ENCODE data around the gene ABCA4.
"Not testable (repeated sequence)": the region's sequence is repeated elsewhere in the genome, so short reads cannot be mapped to it uniquely, and the experiment has no call there.

Gene ABCA4

DNA sequence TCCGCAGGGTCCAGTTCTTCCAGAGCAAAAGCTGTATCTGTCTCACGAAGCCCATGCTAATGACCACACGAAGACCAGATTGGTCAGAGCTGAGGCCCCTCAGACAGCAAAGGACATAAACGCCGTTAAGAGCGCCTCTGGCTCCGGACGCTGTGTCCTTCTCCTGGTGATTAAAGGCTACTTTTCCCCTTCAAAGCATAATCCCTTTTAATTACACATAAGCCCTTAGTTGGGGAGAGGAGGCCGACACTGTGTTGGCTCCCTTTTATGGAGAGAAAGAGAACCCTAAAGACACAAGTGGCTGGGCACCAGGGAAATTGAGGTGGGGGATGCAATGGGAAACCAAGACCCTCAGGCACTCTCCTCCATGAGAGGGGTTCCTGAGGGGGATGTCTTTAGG is at the start of gene ABCA4:
Gene ABCA4, minus strand, starts transcription at position 158 of the 400 bp plus-strand sequence. Its CDS starts 103 bp downstream, at position 55.
- no peak for DNase-seq

DNA sequence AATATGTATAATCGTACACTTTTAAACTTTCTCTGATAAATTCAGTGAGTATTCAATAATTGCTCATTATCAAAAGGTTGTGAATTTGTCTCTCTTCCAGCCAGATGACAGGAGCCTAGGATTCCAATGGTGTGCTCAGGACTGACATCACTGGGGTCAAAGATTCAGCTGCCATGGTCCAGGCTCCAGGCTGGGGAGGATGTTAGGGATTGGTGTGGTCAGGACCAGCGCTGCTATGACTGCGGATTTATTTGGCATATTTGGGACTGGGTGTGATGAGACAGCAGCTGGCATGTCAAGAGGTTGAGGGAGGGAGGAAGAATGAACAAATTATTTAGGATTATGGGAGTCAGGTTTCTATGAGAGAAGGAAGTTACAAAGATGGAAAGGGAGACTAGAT is 48.2 kb upstream of the ABCA4 start:
- DNase-seq: no peak

DNA sequence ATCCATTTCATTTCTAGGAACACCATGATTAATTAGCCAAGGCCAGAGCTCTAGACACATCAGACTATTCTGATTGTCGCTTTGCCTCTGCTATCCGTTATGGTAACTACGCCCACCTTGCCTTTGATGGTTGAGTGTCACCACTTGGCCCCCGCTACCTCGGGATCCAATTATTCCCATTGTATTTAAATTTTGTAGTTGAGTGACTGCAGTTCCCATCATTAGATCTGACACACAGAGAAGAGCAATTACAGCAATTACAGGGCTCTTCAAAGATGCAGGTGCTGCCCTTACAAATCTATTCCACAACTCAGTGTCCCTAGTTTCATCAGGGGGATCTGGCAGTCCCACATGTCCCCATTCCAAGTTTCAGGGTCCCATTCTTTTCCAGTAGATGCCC is 44.9 kb upstream of the ABCA4 start:
- DNase-seq: no peak

DNA sequence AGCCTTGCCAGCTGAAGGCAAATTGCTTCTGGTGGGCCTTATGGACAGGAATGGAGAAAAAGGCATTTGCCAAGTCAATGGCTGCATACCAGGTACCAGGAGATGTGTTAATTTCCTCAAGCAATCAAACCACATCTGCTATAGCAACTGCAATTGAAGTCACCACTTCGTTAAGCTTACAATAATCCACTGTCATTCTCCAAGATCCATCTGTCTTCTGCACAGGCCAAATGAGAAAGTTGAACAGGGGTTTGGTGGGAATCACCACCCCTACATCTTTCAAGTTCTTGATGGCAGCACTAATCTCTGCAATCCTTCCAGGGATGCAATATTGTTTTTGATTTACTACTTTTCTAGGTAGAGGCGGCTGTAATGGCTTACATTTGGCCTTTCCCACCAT is 43.9 kb upstream of the ABCA4 start:
- not testable (repeated sequence) for DNase-seq

DNA sequence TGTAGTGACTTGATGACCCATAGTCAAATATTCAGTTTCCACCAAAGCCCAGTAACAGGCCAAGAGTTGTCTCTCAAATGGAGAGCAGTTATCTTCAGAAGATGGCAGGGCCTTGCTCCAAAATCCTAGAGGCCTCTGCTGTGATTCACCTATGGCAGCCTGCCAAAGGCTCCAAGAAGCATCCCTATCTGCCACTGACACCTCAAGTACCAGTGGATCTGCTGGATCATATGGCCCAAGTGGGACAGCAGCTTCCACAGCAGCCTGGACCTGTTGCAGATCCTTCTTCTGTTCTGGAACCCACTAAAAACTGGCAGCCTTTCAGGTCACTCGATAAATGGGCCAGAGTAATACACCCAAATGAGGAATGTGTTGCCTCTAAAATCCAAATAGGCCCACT is 43.2 kb upstream of the ABCA4 start:
- DNase-seq: not testable (repeated sequence)

DNA sequence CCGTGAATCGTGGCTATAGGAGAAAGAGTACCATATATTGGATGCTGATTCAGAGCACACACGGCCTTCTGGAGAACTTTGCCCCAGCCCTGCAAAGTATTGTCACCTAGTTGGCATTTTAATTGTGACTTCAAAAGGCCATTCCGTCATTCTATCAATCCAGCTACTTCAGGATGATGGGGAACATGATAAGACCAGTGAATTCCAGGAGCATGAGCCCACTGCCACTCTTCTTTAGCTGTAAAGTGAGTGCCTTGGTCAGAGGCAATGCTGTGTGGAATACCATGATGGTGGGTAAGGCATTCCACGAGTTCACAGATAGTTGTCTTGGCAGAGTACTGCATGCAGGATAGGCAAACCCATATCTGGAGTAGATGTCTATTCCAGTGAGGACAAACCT is 42.3 kb upstream of the ABCA4 start:
- not testable (repeated sequence) for DNase-seq

DNA sequence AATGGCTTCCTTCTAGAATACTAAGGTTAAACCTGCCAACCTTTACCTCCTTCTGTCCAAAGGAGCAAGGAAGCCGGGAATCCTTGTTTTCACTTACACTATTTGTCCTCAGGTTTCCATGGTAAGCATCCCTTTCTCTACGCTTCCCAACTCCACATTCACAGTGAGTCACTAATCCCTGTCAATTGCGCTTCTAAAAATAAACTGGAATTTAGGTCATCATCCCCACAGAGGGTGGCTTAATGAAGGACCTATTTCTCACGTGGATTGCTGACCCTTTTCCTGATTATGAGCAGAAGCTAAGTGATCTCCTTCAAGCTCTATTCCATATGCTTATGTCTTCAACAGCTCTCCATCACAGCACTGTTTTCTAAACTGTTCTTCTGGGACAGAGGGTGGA is 39.9 kb upstream of the ABCA4 start:
- DNase-seq: no peak

DNA sequence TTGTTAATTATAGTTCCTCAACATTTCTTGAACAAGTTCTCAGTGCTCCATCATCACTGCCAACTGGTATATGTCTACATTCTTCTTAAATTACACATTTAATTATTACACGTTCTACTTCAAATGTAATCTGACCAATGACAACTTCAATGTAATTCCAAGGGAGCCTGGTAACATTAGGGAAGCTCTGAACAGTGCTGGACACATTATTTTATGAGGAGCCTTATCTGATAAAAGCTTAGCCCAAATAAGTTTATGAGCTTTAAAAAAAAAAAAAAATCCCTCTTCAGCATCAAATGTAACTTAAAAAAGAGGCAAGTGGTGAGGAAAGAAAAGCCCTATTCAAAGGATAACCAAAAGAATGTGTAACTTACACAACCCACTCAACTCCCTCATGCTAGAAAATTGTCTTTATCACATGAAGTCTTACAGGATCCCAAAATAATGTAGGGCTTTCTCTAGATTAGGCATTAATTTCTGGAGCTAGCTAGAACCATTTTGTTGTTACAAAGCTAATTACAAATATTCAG is 35.2 kb upstream of the ABCA4 start:
- DNase-seq: no peak

DNA sequence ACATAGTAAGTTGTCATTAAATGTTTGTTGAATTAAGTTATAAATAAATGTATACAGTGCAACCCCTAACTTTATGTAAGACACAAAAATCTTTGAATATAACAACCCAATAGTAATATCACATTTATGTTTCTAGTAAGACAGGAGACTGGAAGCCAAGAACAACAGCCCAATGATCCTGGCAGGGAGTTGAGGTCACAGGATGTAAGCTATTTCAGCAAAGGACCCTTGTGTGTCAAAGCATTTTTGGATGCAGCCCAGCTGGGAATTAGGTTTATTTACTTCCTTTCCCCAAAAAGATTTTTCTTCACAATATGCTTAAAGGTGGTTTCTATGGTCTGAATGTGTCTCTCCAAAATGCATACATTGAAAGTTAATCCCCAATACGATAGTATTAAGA is 34.0 kb upstream of the ABCA4 start:
- no peak for DNase-seq

DNA sequence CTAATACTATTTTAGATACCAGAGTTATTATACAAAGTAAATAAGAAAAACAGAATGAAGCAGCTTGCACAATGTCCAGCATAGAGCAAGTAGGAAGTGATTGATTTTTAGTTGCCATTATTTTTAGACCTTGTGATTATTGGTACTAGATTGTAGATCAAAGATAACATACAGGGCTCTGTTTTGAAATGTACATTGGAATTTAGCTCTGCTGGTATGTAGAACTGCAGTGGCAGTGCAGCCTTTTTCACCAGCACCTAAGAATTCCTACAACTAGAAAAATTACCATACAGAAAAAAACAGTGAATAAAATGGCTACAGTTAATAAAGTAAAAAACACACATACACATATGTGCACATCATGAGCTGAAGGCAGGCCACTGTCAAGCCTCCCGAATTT is 32.2 kb upstream of the ABCA4 start:
- DNase-seq: no peak

DNA sequence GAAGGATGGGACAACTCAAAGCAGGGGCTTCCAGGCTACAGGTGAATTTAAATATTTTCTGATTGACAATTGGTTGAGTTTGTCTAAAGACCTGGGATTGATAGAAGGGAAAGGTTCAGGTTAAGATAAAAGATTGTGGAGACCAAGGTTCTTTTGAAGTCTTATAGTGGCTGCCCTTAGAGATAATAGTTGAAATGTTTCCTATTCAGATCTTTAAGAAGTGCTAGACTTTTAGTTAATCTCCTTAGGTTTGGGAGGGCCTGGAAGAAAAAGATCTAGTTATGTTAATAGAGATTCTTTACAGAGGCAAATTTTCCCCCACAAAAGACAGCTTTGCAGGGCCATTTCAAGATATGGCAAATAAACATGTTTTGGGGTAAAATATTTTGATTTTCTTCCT is 28.2 kb upstream of the ABCA4 start:
- not testable (repeated sequence) for DNase-seq

DNA sequence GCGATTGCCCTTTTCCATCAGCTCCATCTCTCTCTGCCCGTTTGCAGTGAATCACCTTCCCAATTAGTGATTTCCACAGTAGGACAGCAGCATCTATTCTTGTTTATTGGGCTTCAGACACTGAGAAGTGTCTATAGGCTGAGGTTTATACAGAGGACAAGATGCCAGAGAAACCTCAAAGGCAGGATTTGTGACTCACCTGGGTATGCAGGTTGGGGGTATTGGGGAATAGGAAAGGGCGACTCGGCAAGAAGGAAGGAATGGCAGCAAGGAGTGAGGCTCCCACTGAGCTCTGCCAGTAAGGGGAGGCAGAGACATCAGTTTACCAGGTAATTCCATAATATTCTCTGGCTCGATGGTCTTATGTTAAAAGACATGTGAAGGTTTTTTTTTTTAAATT is 25.3 kb upstream of the ABCA4 start:
- DNase-seq: no peak

DNA sequence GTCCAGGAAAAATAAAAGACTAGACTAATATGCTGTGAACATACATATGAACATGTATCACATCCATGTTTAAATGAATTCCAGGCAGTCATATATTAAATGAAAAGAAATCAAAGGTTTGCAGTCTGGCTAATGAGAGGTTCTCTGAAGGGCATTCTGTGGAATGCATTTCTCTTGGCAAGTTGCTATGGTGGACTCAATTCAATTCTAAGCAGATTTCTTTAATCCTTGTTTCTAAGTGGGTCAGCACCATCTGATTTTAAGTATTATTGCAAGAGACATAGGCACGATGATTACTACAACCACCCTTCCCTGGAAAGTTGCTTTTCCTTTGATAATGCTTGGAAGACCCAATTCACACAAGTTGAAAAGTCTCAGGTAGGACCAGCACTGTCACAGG is 23.9 kb upstream of the ABCA4 start:
- DNase-seq: no peak

DNA sequence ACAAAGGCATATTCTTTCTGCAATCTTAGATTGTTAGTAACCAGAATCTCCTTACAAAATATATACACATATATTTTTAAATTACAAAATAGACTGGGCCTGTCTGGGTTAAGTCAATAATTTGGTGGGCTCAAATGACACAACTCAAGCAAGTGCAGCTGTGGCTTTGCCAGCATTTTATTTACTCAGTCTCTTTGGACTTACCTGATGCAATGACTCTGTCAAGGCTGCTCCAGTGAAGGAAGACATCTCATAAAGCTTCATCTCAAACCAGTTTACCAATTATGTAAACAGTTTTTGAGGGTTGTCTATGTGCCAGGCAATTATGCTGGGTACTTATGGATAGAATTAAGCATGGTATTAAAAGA is 22.8 kb upstream of the ABCA4 start:
- DNase-seq: no peak

DNA sequence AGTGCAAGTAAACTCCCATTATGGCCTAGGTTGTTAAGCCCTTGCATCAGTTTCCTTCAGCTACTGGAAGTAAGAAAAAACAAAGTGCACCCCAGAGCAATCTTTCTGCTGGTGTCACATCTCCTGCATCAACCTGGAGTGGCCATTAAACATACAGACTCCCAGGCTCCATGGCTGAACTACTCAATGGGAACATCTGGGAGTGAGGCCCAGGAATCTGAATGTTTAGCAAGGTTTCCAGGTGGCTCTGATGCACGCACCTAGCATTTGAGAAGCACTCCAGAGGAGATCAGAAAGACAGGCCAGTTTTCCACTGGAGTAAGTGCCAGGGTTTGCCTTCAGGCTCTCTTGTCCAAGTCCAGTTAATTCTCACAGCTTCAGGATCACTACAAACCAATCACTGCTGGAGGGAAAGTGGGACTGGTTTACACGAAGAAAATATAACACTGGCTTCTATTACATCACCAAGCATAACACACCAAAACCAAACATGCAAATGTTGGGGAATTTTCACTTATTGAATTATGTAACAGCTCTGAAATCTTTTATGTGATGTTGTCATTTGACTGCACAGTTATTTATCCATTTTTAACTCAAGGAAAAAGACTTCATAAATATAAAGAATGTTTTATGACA is 22.3 kb upstream of the ABCA4 start:
- no peak for DNase-seq

DNA sequence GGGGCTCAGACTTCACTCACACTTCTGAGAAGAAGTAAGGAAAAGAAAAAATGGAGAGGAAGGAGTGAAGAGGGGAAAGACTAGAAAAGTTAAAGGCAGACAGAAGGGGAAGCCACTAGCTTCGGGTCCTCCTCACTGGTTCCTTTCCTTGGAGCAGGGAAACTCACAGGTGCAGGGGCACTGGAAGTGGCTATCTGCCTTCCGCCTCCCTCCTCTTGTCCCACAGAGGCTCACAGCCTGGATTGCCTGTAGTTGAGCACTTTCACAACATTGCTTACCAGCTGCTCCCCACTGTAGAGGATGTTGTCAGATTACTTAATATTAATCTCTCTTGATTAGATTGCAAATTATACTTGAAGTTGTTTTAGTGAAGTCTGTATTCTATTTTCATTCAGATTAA is 21.6 kb upstream of the ABCA4 start:
- DNase-seq: no peak

DNA sequence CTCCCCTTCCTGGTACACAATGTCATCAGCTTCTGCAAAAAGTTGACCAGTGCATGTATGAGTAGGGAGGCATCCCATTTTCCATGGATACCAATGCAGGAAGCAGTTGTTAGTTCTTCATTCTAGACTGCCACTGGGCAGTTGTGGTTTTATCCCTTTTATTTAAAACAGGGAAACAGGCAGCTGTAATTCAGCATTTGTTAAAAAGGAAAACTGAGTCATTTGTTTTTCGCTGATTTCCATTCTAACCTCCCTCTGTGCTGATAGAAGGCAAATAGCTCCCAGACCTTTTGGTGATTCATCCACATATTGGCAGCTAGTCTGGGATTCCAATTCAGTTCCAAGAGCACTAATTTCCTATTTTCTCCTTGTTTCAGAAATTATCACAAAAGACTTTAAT is 21.1 kb upstream of the ABCA4 start:
- no peak for DNase-seq

DNA sequence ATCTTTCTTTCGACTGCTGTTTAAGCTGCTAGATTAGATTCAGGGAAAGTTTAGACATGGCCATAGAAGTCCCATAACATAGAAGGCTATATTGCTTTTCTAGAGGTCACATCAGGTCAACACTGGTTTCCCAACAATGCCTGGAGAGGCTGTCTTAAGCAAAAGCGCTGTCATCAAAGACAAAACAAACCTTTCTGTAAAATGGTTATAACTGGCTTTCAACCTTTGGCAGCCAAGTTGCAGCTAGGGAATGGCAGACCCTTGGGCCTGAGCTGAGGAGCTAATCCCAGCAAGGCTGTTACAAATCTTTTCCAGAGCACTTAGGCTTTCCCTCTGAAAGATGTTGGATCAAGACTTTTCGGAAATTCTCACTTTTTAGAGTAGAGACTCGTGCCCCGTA is 11.2 kb upstream of the ABCA4 start:
- DNase-seq: no peak

DNA sequence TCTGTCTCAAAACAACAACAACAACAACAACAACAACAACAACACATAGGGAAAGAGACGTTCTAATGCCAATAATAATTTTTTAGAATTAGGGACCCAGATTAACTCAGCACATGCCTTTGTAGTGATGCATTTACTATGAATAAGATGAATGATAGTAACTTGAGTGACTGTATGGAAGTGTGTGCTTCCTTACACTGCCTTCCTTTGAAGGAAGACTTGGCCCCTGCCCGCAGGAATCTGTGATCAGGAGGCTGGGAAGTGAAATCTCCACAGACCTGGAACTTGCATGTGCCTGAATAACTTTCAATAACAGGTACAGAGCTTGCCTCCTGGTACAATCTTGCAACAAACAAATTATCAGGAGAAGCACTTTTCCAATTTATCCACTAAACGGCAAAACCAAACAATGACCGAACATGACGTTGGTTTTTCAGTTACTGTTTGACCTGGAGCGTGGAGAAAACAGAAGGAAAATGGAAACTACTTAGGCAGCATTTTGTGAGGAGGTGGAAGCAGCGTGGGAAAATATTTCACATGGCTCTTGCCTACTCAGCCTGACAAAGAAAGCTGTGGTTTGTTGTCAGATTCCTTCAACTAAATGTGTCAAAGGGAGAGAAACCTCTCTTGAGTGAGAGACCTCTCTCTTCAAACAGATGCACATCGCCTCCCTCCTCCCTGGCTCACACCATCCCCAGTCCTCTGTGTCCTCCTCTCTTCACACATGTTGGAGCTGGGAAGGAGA is 10.1 kb upstream of the ABCA4 start:
- no peak for DNase-seq

DNA sequence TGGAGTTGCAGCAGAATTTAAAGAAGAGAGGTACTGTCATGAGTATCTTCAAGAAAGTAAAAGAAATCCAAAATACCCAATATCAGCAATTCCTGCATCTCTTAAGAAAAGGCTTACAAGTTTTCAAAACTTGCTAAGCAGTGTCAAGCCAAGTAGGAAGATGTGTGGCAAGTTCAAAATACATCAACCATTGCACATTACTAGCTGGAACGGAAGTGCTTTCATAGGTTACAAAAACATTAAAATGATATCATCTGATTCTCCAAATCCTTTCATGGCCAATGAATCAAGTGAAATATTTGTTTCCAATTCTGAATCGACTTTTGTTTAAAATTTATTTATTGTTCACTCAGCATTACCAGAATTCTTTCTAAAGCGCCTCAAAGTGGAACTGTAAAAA is 5.7 kb upstream of the ABCA4 start:
- DNase-seq: no peak

DNA sequence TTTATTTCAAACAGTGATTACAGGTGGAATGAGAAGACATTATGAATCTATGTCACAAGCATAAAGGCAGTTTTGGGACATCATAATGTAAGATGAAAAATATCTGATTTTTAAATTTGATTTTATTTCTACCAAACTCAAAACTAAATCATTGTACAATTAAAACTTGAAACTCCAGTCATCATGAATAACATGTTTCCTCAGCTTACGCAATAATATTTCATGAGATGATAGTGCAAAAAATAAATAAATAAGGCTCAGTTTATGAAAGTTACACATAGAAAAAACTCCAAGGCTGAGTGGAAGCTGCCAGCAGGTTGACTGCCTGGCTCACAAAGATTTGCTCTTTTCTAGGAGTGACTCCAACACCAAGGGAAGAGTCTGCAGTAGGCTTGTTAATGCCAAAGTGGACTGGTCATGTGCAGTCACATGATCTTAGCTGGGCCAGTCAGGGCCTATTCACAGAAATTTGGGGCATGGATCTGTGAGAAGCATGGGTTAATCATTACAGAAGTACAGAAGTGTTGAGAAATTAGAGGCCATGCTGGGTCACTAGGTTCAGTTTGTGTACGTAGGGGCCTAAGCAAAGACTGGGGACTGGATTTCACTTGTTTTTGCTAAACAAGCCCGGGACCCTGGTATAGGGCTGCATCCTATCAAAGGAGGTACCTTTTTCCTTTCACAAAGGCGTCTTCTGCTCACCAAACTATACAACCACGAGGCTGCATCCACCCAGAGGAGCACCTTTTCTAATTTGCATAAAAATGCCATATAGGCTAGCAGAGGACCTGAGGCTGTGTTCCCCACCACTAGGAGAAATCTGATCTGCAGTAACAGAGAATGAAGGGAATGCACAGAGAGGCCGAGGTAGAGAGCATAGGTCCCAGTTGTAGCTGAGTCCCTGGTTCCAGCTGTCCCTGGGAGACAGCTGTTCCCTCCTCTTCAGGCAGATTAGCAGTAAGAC is 4.9 kb upstream of the ABCA4 start:
- DNase-seq: no peak

DNA sequence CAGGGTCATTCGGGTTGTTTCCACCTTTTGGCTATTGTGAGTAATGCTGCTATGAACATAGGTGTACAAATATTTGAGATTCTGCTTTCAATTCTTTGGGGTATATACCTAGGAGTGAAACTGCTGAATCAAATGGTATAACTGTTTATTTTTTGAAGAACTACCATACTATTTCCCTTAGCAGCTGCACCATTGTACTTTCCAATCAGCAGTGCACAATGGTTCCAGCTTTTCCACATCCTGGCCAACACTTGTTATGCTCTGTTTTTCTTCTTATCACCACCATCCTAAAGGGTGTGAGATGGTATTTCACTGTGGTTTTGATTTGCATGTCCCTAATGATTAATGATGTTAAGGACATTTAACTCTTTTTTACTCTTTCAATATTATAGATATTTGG is 3.6 kb upstream of the ABCA4 start:
- DNase-seq: no peak

DNA sequence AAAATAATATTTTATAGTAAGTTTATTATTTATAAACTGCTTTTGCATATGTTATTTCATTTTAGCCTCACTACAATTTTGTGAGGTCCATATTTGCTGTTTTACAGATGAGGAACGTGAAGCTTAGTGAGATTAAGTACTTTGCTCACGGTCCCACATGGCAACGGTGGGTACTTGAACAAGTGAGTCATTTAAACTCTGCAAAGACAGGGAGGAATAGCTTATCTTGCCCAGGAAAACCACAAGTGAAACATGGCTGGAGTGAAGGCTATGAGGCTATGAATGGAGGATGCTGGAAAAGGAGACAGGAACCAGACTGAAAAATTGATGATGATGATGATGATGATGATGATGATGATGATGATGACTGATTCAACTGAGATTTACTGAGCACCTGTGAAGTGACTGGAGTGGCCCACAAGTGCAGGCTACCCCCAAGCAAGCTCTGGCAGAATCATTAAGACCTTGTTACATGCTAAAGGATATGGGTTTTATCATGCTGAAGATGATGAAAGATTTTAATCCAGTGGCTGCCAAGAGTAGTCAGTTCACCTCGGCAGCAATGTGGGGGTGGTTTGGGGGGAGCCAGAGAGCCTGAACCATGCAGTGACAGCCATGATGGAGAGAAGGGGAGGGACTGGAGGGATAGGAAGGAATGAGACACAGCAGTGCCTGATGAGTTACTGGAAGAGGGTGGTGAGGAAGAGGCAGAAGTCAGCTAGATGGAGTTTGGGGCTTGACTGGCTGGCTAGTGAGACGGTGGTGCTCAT is 1.4 kb upstream of the ABCA4 start:
- DNase-seq: no peak

All from activated T-cell treated with anti-CD3 and anti-CD28 coated beads for 4 hours (primary cell).